Loucy (cell line): Measurements from ENCODE around the gene KIF16B.

Source experiments
- CTCF ChIP-seq: fragments of 200-600 bp; sonication (generic); conservative IDR thresholded peaks from 2 replicates; pipeline ENCODE4 v1.5.1; 2014; ENCODE audit warnings: mild to moderate bottlenecking, antibody characterized with exemption, low read length
- EZH2phosphoT487 ChIP-seq: fragments of 200-600 bp; IDR thresholded peaks from 2 replicates; pipeline ENCODE4 v1.6.1; 2018; ENCODE audit warnings: antibody characterized with exemption, mild to moderate bottlenecking, moderate library complexity, borderline replicate concordance

DNA sequence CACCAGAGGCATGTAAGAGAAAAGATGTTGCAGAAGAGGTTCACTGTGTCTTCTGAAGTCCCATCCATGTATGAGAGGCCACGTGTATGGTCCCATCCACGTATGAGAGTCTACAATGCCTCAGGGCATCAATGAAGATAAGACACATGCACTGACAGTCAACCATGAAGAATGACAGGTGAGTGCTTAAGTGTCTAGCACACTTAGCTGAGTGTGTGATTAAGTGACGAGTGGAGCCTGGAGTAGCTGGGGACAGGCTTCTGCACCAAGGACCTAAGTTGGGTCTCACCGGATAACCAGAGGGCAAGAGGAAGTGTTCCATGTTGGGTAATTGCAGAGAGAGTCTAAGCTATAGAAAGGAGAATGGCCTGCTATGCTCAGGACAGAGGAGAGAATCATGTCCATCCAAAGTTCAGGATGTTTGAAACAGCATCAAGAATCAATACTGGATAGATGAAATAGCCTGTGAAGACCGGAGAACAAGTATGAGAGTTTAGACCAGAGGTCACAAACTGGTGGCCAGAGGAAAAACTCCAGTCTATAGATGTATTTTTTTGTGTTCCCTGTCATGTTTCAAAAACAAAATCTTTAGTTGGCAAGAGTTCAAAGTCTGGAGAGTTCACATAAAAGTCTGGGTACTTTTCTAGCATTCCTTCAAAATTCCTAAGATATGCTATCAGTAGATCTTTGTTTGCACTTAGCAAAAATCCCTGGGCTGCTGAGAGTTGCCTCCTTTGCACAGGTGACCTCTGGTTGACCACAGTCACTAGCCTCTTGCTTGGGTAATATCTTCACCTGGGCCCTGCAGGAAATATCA is 165.8 kb downstream of the KIF16B start:
- TF ChIP-seq CTCF (no peak), EZH2phosphoT487 (no peak)
